HL-60 (cell line): ENCODE data around the gene SEMA3D.

Experiments used
- DNase-seq, 2 experiments: peaks; one replicate each; pipeline ENCODE4 v3.0.0-alpha.2; 2010 to 2020; ENCODE audit warnings: low read depth in 1 of 2, low spot score in 1 of 2
- H3K27ac ChIP-seq: fragments of 250-450 bp; sonication (Bioruptor Pico); replicated peaks from 2 replicates; pipeline ENCODE4 v1.5.1; 2020; ENCODE audit warnings: mild to moderate bottlenecking, moderate library complexity
- H3K27me3 ChIP-seq: fragments of 250-450 bp; sonication (Bioruptor Pico); 2 replicates; pipeline ENCODE4 v1.5.1; 2021; ENCODE audit warnings: mild to moderate bottlenecking, moderate library complexity; ENCODE audit not compliant: insufficient read depth, poor library complexity, severe bottlenecking
- H3K4me3 ChIP-seq: replicated peaks from 2 replicates; pipeline ENCODE4 v1.5.1; 2011; ENCODE audit warnings: mild to moderate bottlenecking, control low read depth, low read length; ENCODE audit not compliant: insufficient read depth
- CTCF ChIP-seq: IDR thresholded peaks from one replicate; pipeline ENCODE4 v1.5.1; 2011; ENCODE audit warnings: low read length, control low read depth, inconsistent platforms; ENCODE audit not compliant: insufficient read depth
- GABPA ChIP-seq: IDR thresholded peaks from 2 replicates; pipeline ENCODE4 v1.6.1; 2012; ENCODE audit warnings: low read depth
- POLR2AphosphoS5 ChIP-seq: IDR thresholded peaks from 2 replicates; pipeline ENCODE4 v1.6.1; 2012; ENCODE audit warnings: low read depth
- REST ChIP-seq: IDR thresholded peaks from 2 replicates; pipeline ENCODE4 v1.6.1; 2012; ENCODE audit warnings: low read depth; ENCODE audit not compliant: insufficient replicate concordance
- SPI1 ChIP-seq: IDR thresholded peaks from 2 replicates; pipeline ENCODE4 v1.6.1; 2012; ENCODE audit warnings: low read depth, mild to moderate bottlenecking, borderline replicate concordance

SEMA3D gene

GRCh38 chr7:85156661-85157208, 30.1 kb downstream of the SEMA3D start:
- Histone ChIP-seq H3K4me3 (no peak overlapping the region), H3K27ac (no peak overlapping the region), H3K27me3 (no peaks in the 10 kb centered on the region)
- TF ChIP-seq CTCF, result no peak
- TF ChIP-seq POLR2AphosphoS5, result no peak
- no peak for TF ChIP-seq REST
- no peak for TF ChIP-seq GABPA
- TF ChIP-seq SPI1, result no peak
- no peak for DNase-seq

GRCh38 chr7:85154282-85154937, 32.4 kb downstream of the SEMA3D start:
- Histone ChIP-seq H3K27ac (no peak overlapping the region), H3K4me3 (no peak overlapping the region), H3K27me3 (no peaks in the 10 kb centered on the region)
- DNase-seq, result no peak
- TF ChIP-seq GABPA (no peak), SPI1 (no peak), CTCF (no peak), POLR2AphosphoS5 (no peak), REST (no peak)

- H3K27me3 ChIP-seq, result no peaks in the 10 kb centered on the region
- DNase-seq, result no peak
- H3K4me3 ChIP-seq, result no peak overlapping the region
- no peak overlapping the region for H3K27ac ChIP-seq
- TF ChIP-seq POLR2AphosphoS5 (no peak), GABPA (no peak), SPI1 (no peak), REST (no peak), CTCF (no peak)
These were observed 33.1 kb downstream of the SEMA3D start for GRCh38 chr7:85153715-85154114.
